ENCODE data around the gene C16orf95.

DNA sequence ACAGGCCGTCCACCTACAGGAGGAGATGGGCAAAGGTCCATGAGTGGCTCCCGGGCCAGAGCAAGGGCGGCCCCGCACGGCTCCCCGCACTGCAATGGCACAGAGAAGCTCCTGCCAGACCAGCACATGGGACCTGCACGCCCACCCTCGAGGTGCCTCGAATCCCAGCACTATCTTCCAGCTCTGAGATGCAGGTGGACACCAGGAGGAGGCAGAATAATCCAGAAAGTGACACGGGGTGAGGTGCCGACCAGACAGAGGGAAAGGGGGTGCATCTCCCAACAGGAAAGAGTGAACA, 26.5 kb upstream of the C16orf95 start:
- TF ChIP-seq, protein P1, sequence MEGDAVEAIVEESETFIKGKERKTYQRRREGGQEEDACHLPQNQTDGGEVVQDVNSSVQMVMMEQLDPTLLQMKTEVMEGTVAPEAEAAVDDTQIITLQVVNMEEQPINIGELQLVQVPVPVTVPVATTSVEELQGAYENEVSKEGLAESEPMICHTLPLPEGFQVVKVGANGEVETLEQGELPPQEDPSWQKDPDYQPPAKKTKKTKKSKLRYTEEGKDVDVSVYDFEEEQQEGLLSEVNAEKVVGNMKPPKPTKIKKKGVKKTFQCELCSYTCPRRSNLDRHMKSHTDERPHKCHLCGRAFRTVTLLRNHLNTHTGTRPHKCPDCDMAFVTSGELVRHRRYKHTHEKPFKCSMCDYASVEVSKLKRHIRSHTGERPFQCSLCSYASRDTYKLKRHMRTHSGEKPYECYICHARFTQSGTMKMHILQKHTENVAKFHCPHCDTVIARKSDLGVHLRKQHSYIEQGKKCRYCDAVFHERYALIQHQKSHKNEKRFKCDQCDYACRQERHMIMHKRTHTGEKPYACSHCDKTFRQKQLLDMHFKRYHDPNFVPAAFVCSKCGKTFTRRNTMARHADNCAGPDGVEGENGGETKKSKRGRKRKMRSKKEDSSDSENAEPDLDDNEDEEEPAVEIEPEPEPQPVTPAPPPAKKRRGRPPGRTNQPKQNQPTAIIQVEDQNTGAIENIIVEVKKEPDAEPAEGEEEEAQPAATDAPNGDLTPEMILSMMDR (IDR thresholded peaks at IDR 0.05), result no peak
- TF ChIP-seq EZH2phosphoT487 (IDR thresholded peaks at IDR 0.05) (no peak), EZH2 (IDR thresholded peaks at IDR 0.05) (no peak)
